PC-3 (cell line): Measurements from ENCODE around the gene CTNND2.

Source experiments
- EZH2 ChIP-seq: fragments of 300-600 bp; sonication (generic); IDR thresholded peaks from one replicate; pipeline ENCODE4 v1.6.1; 2017; ENCODE audit warnings: antibody characterized with exemption, mild to moderate bottlenecking, low read length; ENCODE audit not compliant: unreplicated experiment
- TF ChIP-seq, protein P1 (sequence below): fragments of 300-600 bp; sonication (generic); conservative IDR thresholded peaks from 2 replicates; pipeline ENCODE4 v1.5.1; 2017; ENCODE audit warnings: antibody characterized with exemption, low read depth, mild to moderate bottlenecking, low read length

DNA sequence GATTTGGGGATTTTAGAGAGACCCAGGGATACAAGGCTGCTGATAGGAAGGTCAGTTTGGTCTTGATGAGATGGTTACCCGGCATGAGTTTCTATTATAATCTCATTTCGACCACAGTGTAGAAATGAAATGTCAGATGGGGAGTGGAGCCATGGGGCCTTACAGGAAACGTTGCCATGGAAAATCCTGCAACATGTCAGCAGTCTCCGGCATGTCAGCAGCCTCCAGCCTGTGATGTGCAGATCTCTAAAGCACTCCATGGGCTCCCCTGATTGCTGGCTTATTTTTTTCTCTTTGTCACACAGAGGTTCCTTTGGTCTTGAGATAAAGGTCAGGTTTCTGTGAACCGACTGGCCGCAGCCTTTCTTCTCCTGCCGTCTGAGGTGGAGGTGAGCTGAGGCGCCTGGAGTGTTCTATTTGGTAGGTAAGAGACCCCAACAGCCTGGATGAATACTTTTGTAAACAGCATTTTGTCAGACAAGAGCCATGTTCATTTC is 934.5 kb downstream of the CTNND2 start:
- TF ChIP-seq EZH2, result no peak
- TF ChIP-seq, protein P1, sequence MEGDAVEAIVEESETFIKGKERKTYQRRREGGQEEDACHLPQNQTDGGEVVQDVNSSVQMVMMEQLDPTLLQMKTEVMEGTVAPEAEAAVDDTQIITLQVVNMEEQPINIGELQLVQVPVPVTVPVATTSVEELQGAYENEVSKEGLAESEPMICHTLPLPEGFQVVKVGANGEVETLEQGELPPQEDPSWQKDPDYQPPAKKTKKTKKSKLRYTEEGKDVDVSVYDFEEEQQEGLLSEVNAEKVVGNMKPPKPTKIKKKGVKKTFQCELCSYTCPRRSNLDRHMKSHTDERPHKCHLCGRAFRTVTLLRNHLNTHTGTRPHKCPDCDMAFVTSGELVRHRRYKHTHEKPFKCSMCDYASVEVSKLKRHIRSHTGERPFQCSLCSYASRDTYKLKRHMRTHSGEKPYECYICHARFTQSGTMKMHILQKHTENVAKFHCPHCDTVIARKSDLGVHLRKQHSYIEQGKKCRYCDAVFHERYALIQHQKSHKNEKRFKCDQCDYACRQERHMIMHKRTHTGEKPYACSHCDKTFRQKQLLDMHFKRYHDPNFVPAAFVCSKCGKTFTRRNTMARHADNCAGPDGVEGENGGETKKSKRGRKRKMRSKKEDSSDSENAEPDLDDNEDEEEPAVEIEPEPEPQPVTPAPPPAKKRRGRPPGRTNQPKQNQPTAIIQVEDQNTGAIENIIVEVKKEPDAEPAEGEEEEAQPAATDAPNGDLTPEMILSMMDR, result no peak
